Lung microvascular endothelial cell (primary cell): ENCODE results near the gene CEP20. TPM values are rescaled to one million over a fixed set of nuclear protein-coding genes. Genes with fewer than 3 reads are reported as not detected.
"Not testable (repeated sequence)": the region's sequence is repeated elsewhere in the genome, so short reads cannot be mapped to it uniquely, and the experiment has no call there.

Experiments
- DNase-seq, 2 donors: peaks; one replicate each; pipeline versions ENCODE4 v3.0.0 to v3.0.0-alpha.2; 2010; ENCODE audit warnings: low read depth in 2 of 2
- total RNA-seq: library from RNA; depleted of rRNA; stranded (reverse); fragments of >200 nt; gene quantifications from 2 replicates; pipeline ENCODE4 v1.2.1, GENCODE V29; 2014

Gene CEP20
- total RNA-seq, result 14.4 and 18.1 TPM in 2 replicates

GRCh38 chr16:15888072-15888976 lies at the start of gene CEP20:
TSS of gene CEP20 (minus strand) at chr16:15888603. CDS start at chr16:15888585, 18 bp downstream.
- DNase-seq, result peak; percentile 98 to 99

GRCh38 chr16:15936809-15937208 lies 48.4 kb upstream of the CEP20 start:
- not testable (repeated sequence) for DNase-seq

- DNase-seq, result no peak
Measured at GRCh38 chr16:15934991-15935390, 46.6 kb upstream of the CEP20 start.

- no peak for DNase-seq
Measured at GRCh38 chr16:15933781-15934180, 45.4 kb upstream of the CEP20 start.

- DNase-seq, result no peak
Measured at GRCh38 chr16:15932939-15933338, 44.5 kb upstream of the CEP20 start.

GRCh38 chr16:15928261-15929104 lies 40.1 kb upstream of the CEP20 start:
- DNase-seq, result no peak

GRCh38 chr16:15925631-15926030 lies 37.2 kb upstream of the CEP20 start:
- no peak for DNase-seq

- no peak for DNase-seq
Measured at GRCh38 chr16:15924996-15925395, 36.6 kb upstream of the CEP20 start.

GRCh38 chr16:15919331-15919730 lies 30.9 kb upstream of the CEP20 start:
- DNase-seq, result no peak

- not testable (repeated sequence) for DNase-seq
Measured at GRCh38 chr16:15918314-15918713, 29.9 kb upstream of the CEP20 start.

GRCh38 chr16:15916323-15916722 lies 27.9 kb upstream of the CEP20 start:
- DNase-seq, result no peak

- DNase-seq, result no peak
Measured at GRCh38 chr16:15915555-15916081, 27.2 kb upstream of the CEP20 start.

GRCh38 chr16:15913046-15913698 lies 24.8 kb upstream of the CEP20 start:
- DNase-seq, result no peak

GRCh38 chr16:15911198-15911597 lies 22.8 kb upstream of the CEP20 start:
- no peak for DNase-seq

- DNase-seq, result peak; percentile 34 to 43
Measured at GRCh38 chr16:15907863-15908478, 19.6 kb upstream of the CEP20 start.

GRCh38 chr16:15906439-15906838 lies 18.0 kb upstream of the CEP20 start:
- DNase-seq, result no peak

- DNase-seq, result no peak
Measured at GRCh38 chr16:15903960-15904359, 15.6 kb upstream of the CEP20 start.

- no peak for DNase-seq
Measured at GRCh38 chr16:15900901-15901500, 12.6 kb upstream of the CEP20 start.

GRCh38 chr16:15900357-15900756 lies 12.0 kb upstream of the CEP20 start:
- DNase-seq, result no peak

GRCh38 chr16:15899538-15900100 lies 11.2 kb upstream of the CEP20 start:
- DNase-seq, result peak in 1 of 2 donors; percentile 54
